ENCODE data around the gene ADAM20.

ADAM20 gene

GRCh38 chr14:70571139-70571538 is 36.3 kb upstream of the ADAM20 start:
- no peak overlapping the region for H3K4me3 ChIP-seq (ENCODE audit: low read length)
- H3K36me3 ChIP-seq (ENCODE audit: control insufficient read depth, low read length): peaks cover 16% of the 10 kb centered on the region
- H3K4me1 ChIP-seq (ENCODE audit: control insufficient read depth, low read length): no peaks in the 10 kb centered on the region
- H3K27me3 ChIP-seq (ENCODE audit: control insufficient read depth, low read length): no peaks in the 10 kb centered on the region
- H4K20me1 ChIP-seq (ENCODE audit: control insufficient read depth, insufficient read depth, low read depth, low read length): peaks cover 2% of the 10 kb centered on the region; the same call in 1 of the 2 replicates
- H3K4me2 ChIP-seq (ENCODE audit: low read length): no peak overlapping the region
- H3K79me2 ChIP-seq (ENCODE audit: control insufficient read depth, low read length): peaks cover 3% of the 10 kb centered on the region; the same call in 1 of the 2 replicates
- TF ChIP-seq EZH2phosphoT487 (IDR thresholded peaks at IDR 0.05; ENCODE audit: borderline replicate concordance, low read length) (no peak), CTCF (IDR thresholded peaks at IDR 0.05; ENCODE audit: low read depth, low read length, poor library complexity, severe bottlenecking) (no peak)
- no peaks in the 10 kb centered on the region for H3K9me3 ChIP-seq (ENCODE audit: control insufficient read depth, insufficient read depth, low read length)
- no peaks in the 10 kb centered on the region for H3F3A ChIP-seq (ENCODE audit: control insufficient read depth, insufficient read depth)
- no peaks in the 10 kb centered on the region for H3K9me2 ChIP-seq (replicated peaks; ENCODE audit: control insufficient read depth, low read length)
- H3K27ac ChIP-seq (ENCODE audit: low read depth, low read length): no peak overlapping the region

- Histone ChIP-seq H3K9me2 (replicated peaks; ENCODE audit: control insufficient read depth, low read length) (no peaks in the 10 kb centered on the region), H3K79me2 (ENCODE audit: control insufficient read depth, low read length) (peaks cover 3% of the 10 kb centered on the region; the same call in 1 of the 2 replicates), H3F3A (ENCODE audit: control insufficient read depth, insufficient read depth) (no peaks in the 10 kb centered on the region), H4K20me1 (ENCODE audit: control insufficient read depth, insufficient read depth, low read depth, low read length) (peaks cover 2% of the 10 kb centered on the region; the same call in 1 of the 2 replicates), H3K4me1 (ENCODE audit: control insufficient read depth, low read length) (no peaks in the 10 kb centered on the region), H3K9me3 (ENCODE audit: control insufficient read depth, insufficient read depth, low read length) (peaks cover 8% of the 10 kb centered on the region; the same call in 1 of the 2 replicates), H3K27me3 (ENCODE audit: control insufficient read depth, low read length) (no peaks in the 10 kb centered on the region), H3K27ac (ENCODE audit: low read depth, low read length) (no peak overlapping the region), H3K4me3 (ENCODE audit: low read length) (no peak overlapping the region), H3K36me3 (ENCODE audit: control insufficient read depth, low read length) (peaks cover 39% of the 10 kb centered on the region), H3K4me2 (ENCODE audit: low read length) (no peak overlapping the region)
- peak; percentile 68 for TF ChIP-seq CTCF (IDR thresholded peaks at IDR 0.05; ENCODE audit: low read depth, low read length, poor library complexity, severe bottlenecking)
- no peak for TF ChIP-seq EZH2phosphoT487 (IDR thresholded peaks at IDR 0.05; ENCODE audit: borderline replicate concordance, low read length)
Measured at GRCh38 chr14:70567791-70568190, 33.0 kb upstream of the ADAM20 start.

- no peaks in the 10 kb centered on the region for H4K20me1 ChIP-seq (ENCODE audit: control insufficient read depth, insufficient read depth, low read depth, low read length)
- no peak overlapping the region for H3K27ac ChIP-seq (ENCODE audit: low read depth, low read length)
- no peak overlapping the region for H3K4me3 ChIP-seq (ENCODE audit: low read length)
- H3K36me3 ChIP-seq (ENCODE audit: control insufficient read depth, low read length): peaks cover 52% of the 10 kb centered on the region
- H3K4me1 ChIP-seq (ENCODE audit: control insufficient read depth, low read length): no peaks in the 10 kb centered on the region
- no peak for TF ChIP-seq CTCF (IDR thresholded peaks at IDR 0.05; ENCODE audit: low read depth, low read length, poor library complexity, severe bottlenecking)
- TF ChIP-seq EZH2phosphoT487 (IDR thresholded peaks at IDR 0.05; ENCODE audit: borderline replicate concordance, low read length): no peak
- H3K9me2 ChIP-seq (replicated peaks; ENCODE audit: control insufficient read depth, low read length): no peaks in the 10 kb centered on the region
- H3K9me3 ChIP-seq (ENCODE audit: control insufficient read depth, insufficient read depth, low read length): peaks cover 22% of the 10 kb centered on the region; the same call in 1 of the 2 replicates
- H3F3A ChIP-seq (ENCODE audit: control insufficient read depth, insufficient read depth): no peaks in the 10 kb centered on the region
- H3K27me3 ChIP-seq (ENCODE audit: control insufficient read depth, low read length): no peaks in the 10 kb centered on the region
- no peaks in the 10 kb centered on the region for H3K79me2 ChIP-seq (ENCODE audit: control insufficient read depth, low read length)
- no peak overlapping the region for H3K4me2 ChIP-seq (ENCODE audit: low read length)
Measured at GRCh38 chr14:70563869-70564268, 29.1 kb upstream of the ADAM20 start.

All from DOHH2 (cell line).